ENCODE measurements around the gene SVIL.

Gene SVIL

DNA sequence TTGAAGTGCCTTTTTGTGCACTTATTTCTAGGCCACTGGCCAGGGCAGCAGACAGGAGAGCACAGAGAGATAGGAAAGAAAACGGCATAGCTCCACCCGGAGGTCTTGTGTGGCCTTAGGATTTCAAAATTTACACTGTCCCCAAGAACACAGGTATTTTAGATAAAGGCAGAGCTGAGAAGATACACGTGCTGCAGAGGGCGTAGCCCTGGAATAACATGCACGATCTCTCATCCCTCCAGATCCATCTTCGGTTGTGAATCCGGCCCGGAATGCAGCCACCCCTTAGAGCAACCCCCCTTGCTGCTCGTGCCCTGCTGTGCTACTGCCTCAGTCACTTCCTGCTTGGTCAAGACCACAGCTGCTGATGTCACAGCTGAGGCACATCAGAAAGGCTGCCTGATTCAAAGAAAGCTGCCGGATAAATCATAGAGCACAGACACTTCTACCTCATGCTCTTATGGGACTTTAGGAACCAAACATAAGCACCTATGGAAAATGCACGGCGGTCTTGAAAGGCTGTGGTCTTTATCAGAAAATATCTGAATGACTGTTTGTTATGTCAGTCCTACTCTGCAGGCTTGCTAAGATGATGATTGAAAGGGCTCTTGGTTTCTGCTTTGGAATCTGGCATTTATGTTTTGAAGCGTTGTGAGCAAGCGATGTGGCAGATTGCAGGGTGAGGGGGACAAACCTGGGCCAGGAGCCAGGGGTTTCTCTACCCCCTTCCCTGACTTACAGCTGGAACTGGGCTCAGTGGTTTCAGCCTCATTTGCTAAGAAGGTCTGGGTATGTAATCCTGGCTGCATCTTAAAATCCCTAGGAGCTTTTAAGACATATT, 152.0 kb downstream of the SVIL start:
- TF ChIP-seq POLR2AphosphoS5 (IDR thresholded peaks at IDR 0.05; ENCODE audit: low read depth, low read length): no peak
- no peak for TF ChIP-seq POU2F2 (IDR thresholded peaks at IDR 0.05; ENCODE audit: low read depth, low read length)
- DNase-seq (ENCODE audit: insufficient read length, low spot score) (no peak), FAIRE-seq (peak; percentile 90)

DNA sequence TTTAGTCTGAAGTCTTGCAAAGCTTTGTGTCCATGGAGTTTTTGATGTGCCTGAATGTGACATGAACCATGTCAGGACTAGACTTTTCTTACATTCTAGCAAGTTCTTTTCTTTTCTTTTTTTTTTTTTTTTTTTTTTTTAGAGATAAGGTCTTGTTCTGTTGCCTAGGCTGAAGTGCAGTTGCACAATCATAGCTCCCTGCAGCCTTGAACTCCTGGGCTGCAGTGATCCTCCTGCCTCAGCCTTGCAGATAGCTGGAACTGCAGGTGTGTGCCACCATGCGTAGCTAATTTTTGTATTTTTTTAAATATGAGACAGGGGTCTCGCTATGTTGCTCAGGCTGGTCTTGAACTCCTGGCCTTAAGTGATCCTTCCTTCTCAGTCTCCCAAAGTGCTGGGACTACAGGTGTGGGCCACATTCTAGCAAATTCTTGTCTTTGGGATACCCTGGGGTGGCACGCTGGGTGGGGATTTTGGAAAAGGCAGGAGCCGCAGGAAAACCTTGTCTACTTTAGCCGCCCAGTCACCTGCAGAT, 152.8 kb downstream of the SVIL start:
- FAIRE-seq: no peak
- TF ChIP-seq PAX5 (IDR thresholded peaks at IDR 0.05; ENCODE audit: insufficient read depth, low read length, severe bottlenecking) (no peak), TAF1 (IDR thresholded peaks at IDR 0.05; ENCODE audit: low read depth, low read length) (no peak)
- no peak for DNase-seq (ENCODE audit: insufficient read length, low spot score)

DNA sequence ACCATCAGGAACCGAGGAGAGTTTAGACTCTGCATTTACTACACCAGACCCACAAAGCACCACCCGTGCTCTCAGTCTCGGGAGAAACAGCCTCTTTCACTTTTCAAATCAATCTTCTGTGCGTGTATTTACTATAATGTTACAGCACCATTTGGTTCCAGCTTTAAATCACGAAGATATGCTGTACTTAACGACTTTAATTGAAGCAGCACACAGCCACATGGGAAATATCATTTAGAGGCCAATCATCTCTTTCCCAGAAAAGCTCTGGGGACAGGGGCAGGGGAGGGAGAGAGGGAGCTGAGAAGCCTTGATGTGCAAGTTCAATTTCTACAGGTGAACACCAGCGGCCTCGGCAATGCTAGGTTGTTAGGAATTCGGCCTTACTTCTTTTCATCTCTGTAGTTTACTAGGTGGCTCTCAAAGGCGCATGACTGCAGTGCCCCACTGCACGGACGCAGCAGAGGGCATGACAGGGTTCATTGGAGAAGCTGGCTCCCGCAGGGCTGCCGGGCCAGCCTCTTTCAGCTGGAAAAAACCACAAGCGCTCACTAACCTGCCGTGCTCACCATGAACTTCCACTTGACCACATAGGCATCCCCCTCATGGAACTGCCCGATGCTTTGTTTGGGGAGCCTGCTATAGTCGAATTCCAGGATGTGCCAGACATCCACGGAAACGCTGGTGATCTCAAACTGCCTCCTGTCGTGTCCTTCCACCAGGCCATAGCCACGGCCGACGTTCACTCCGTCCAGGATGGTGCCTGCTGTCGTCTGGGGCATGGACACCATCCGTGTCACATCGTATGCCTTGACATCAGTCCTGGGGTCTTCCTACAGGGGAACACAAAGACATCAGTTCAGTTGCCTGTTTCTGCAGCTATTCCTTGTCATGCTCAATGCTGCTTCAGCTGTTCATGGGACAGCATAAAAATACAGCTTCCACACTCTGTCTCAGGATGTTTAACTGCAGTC, 154.5 kb downstream of the SVIL start:
- no peak for FAIRE-seq

DNA sequence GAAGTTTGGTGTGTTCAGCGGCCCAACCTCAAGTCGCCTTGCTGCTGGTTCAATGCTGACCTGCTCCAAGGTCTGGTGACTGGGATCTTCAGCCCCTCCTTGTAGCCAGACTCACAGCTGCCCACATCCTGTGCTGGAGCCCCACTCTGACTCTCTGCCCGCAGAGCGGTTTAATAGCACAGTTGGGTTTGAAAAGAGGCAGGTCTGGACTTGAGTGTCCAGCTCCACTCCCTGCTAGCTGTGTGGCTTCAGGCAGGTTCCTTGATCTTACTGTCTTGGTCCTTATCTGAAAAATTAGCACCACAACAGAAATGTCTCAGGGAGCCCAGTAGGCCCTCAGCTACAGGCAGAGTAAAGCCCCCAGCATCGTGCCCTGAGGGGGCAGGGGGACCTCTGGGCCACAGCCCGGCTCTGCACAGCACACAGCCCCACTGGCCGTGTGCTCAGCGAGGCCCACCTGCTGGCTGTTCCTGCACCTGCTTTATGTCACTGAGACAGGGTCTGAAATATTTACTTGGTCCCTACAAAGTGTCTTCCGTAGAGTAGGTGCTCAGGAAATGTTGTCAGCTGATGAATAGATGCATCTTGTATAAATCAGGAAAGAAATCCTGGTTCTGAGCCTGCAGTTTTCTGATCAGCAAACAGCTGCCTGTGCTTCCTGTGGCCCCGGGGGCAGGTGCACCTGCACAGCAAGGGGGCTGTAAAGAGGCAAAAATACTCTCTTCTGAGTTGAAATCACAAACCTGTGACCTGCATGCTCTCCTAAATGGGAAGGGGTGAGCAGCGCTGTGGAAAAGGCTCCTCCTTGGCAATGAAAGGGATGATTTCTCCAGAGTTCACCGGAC, 155.5 kb downstream of the SVIL start:
- FAIRE-seq (peak; percentile 51), DNase-seq (ENCODE audit: insufficient read length, low spot score) (no peak)
- TF ChIP-seq POU2F2 (IDR thresholded peaks at IDR 0.05; ENCODE audit: low read depth, low read length) (no peak), TAF1 (IDR thresholded peaks at IDR 0.05; ENCODE audit: low read depth, low read length) (no peak), POLR2AphosphoS5 (IDR thresholded peaks at IDR 0.05; ENCODE audit: low read depth, low read length) (no peak), POLR2A (IDR thresholded peaks at IDR 0.05; ENCODE audit: low read depth, low read length) (no peak), SPI1 (IDR thresholded peaks at IDR 0.05; ENCODE audit: low read depth, low read length) (no peak), PAX5 (IDR thresholded peaks at IDR 0.05; ENCODE audit: insufficient read depth, low read length, severe bottlenecking) (no peak)

More for the DNA sequence above, 154.5 kb downstream of the SVIL start:
- TF ChIP-seq PAX5 (IDR thresholded peaks at IDR 0.05; ENCODE audit: insufficient read depth, low read length, severe bottlenecking): no peak
- no peak for TF ChIP-seq TAF1 (IDR thresholded peaks at IDR 0.05; ENCODE audit: low read depth, low read length)
- no peak for TF ChIP-seq POU2F2 (IDR thresholded peaks at IDR 0.05; ENCODE audit: low read depth, low read length)
- TF ChIP-seq POLR2AphosphoS5 (IDR thresholded peaks at IDR 0.05; ENCODE audit: low read depth, low read length): no peak
- no peak for TF ChIP-seq POLR2A (IDR thresholded peaks at IDR 0.05; ENCODE audit: low read depth, low read length)
- TF ChIP-seq SPI1 (IDR thresholded peaks at IDR 0.05; ENCODE audit: low read depth, low read length): no peak
- DNase-seq (ENCODE audit: insufficient read length, low spot score): no peak

DNA sequence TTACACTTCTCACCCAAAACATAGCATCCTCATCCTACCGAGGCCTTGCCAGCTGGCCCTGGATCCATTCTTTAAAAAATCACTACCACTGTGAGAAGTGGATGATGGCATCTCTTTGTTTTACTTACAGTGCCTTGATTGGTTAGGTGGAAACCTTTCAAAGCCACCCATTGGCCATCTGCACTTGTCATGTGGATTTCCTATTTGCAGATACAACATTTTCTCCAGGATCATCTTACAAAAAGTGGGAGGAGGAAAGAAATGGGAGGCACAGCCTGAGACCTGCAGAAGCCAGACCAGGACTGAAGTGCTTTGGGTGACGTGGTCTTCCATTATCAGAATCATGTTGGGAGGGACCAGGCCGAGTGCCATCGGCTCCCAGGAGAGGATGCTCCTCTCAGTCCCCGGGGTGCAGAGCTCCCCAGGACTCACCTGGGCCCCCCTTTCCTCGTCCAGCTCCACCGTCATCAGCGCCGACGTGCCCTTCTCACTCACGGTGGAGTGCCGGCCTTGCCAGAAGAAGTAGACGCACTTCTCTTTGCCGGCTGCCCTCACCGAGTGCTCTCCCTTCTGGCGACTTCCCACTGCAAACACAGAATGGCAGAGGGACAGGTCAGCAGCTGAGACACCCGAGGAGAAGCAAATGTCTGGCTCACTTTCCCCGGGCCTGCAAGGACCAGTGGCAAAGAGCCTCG, 161.2 kb downstream of the SVIL start:
- no peak for FAIRE-seq
- DNase-seq (ENCODE audit: insufficient read length, low spot score): no peak
- TF ChIP-seq TAF1 (IDR thresholded peaks at IDR 0.05; ENCODE audit: low read depth, low read length) (no peak), POLR2AphosphoS5 (IDR thresholded peaks at IDR 0.05; ENCODE audit: low read depth, low read length) (no peak), POLR2A (IDR thresholded peaks at IDR 0.05; ENCODE audit: low read depth, low read length) (no peak), POU2F2 (IDR thresholded peaks at IDR 0.05; ENCODE audit: low read depth, low read length) (no peak), PAX5 (IDR thresholded peaks at IDR 0.05; ENCODE audit: insufficient read depth, low read length, severe bottlenecking) (no peak), SPI1 (IDR thresholded peaks at IDR 0.05; ENCODE audit: low read depth, low read length) (no peak)

DNA sequence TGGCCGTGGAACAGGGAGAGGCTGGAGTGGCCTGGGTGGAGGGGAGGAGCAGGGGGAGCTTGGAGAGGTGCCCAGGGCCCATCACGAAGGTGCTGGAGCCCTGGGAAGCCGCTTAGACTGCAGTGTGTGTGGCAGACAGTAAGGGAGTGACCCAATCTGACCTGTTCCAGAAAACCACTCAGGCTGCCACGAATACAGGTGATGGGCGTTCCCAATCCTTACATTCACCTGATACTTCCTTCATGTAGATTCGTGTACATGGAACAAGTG, 161.7 kb downstream of the SVIL start:
- TF ChIP-seq SPI1 (IDR thresholded peaks at IDR 0.05; ENCODE audit: low read depth, low read length): no peak
- no peak for TF ChIP-seq POU2F2 (IDR thresholded peaks at IDR 0.05; ENCODE audit: low read depth, low read length)
- no peak for TF ChIP-seq POLR2A (IDR thresholded peaks at IDR 0.05; ENCODE audit: low read depth, low read length)
- no peak for TF ChIP-seq TAF1 (IDR thresholded peaks at IDR 0.05; ENCODE audit: low read depth, low read length)
- no peak for TF ChIP-seq POLR2AphosphoS5 (IDR thresholded peaks at IDR 0.05; ENCODE audit: low read depth, low read length)
- no peak for TF ChIP-seq PAX5 (IDR thresholded peaks at IDR 0.05; ENCODE audit: insufficient read depth, low read length, severe bottlenecking)
- no peak for FAIRE-seq
- DNase-seq (ENCODE audit: insufficient read length, low spot score): no peak

DNA sequence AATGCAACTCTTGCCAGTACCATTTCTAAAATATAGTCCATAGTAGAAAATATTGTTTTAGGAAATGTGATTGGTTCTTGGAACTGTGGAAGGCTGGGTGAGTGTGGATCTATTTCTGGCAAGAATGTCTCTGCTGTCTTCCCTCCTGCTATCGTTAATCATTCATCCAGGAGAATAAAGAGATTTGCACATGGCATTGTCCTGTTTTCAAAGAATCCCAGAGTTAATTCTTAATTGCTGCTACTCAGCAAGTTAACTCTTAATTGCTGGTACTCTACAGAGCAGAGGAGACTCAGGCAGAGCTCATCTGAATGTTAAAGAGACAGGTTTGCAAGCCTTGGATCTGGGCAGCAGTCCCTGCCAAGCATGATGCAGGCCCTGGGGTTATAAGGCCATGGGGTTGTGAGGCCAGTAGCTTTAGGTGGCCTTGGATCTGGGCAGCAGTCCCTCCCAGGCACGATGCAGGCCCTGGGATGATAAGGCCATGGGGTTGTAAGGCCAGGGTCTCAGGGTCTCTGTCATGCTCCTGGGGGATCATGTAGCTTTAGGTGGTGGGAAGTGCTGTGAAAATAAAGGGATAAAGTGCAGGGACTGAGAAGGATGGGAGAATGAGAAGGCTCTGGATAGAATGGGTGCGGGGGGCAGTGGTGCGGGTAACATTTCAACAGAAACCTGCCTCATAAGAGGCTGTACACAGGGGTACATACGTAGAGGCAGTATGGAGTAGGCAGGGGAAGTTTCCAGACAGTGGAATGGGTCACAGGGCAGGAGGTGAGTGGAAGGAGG, 162.3 kb downstream of the SVIL start:
- no peak for DNase-seq (ENCODE audit: insufficient read length, low spot score)
- TF ChIP-seq SPI1 (IDR thresholded peaks at IDR 0.05; ENCODE audit: low read depth, low read length) (no peak), TAF1 (IDR thresholded peaks at IDR 0.05; ENCODE audit: low read depth, low read length) (no peak), PAX5 (IDR thresholded peaks at IDR 0.05; ENCODE audit: insufficient read depth, low read length, severe bottlenecking) (no peak), POLR2A (IDR thresholded peaks at IDR 0.05; ENCODE audit: low read depth, low read length) (no peak), POLR2AphosphoS5 (IDR thresholded peaks at IDR 0.05; ENCODE audit: low read depth, low read length) (no peak), POU2F2 (IDR thresholded peaks at IDR 0.05; ENCODE audit: low read depth, low read length) (no peak)
- FAIRE-seq: no peak

DNA sequence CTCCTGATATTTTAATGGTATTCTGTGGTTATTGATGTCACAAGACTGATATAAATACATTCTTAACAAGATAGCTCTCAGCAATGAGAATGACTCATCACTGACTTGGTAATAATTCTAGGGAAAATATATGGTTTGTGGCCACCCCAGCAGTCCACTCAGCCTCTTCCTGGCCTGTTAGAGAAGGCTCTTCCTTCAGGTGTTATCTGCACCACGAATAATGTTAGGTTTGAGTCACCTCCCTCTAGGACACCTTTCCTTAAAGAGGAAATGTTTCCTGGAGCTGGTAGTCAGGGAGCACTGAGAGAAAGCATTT, 163.3 kb downstream of the SVIL start:
- no peak for FAIRE-seq
- TF ChIP-seq POU2F2 (IDR thresholded peaks at IDR 0.05; ENCODE audit: low read depth, low read length) (no peak), TAF1 (IDR thresholded peaks at IDR 0.05; ENCODE audit: low read depth, low read length) (no peak), POLR2AphosphoS5 (IDR thresholded peaks at IDR 0.05; ENCODE audit: low read depth, low read length) (no peak), POLR2A (IDR thresholded peaks at IDR 0.05; ENCODE audit: low read depth, low read length) (no peak), PAX5 (IDR thresholded peaks at IDR 0.05; ENCODE audit: insufficient read depth, low read length, severe bottlenecking) (no peak), SPI1 (IDR thresholded peaks at IDR 0.05; ENCODE audit: low read depth, low read length) (no peak)
- no peak for DNase-seq (ENCODE audit: insufficient read length, low spot score)
